22Rv1 (cell line): Measurements from ENCODE around the gene ZNF556.

Source experiments
- CTCF ChIP-seq: fragments of 450-650 bp; IDR thresholded peaks from 2 replicates; pipeline ENCODE4 v1.5.1; 2017; ENCODE audit warnings: mild to moderate bottlenecking
- ZFX ChIP-seq: fragments of 450-650 bp; IDR thresholded peaks from 2 replicates; pipeline ENCODE4 v1.6.1; 2017; ENCODE audit warnings: antibody characterized with exemption, borderline replicate concordance

- TF ChIP-seq CTCF (no peak), ZFX (no peak)
These were observed 8.3 kb upstream of the ZNF556 start for GRCh38 chr19:2858864-2859263.
